Measurements from ENCODE around the gene SYAP1.

The SYAP1 gene

GRCh38 chrX:16705370-16705769, 14.0 kb upstream of the SYAP1 start:
- TF ChIP-seq, protein P1, sequence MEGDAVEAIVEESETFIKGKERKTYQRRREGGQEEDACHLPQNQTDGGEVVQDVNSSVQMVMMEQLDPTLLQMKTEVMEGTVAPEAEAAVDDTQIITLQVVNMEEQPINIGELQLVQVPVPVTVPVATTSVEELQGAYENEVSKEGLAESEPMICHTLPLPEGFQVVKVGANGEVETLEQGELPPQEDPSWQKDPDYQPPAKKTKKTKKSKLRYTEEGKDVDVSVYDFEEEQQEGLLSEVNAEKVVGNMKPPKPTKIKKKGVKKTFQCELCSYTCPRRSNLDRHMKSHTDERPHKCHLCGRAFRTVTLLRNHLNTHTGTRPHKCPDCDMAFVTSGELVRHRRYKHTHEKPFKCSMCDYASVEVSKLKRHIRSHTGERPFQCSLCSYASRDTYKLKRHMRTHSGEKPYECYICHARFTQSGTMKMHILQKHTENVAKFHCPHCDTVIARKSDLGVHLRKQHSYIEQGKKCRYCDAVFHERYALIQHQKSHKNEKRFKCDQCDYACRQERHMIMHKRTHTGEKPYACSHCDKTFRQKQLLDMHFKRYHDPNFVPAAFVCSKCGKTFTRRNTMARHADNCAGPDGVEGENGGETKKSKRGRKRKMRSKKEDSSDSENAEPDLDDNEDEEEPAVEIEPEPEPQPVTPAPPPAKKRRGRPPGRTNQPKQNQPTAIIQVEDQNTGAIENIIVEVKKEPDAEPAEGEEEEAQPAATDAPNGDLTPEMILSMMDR (IDR thresholded peaks at IDR 0.05; ENCODE audit: insufficient read depth, low read length, poor library complexity, severe bottlenecking) = no peak
- Histone ChIP-seq H3K27me3 (replicated peaks; ENCODE audit: control insufficient read depth, insufficient read depth, low read length) (no peaks in the 10 kb centered on the region), H3K36me3 (ENCODE audit: control insufficient read depth, insufficient read depth, low read length) (no peaks in the 10 kb centered on the region), H3K4me3 (replicated peaks; ENCODE audit: low read depth, low read length) (no peak overlapping the region)
- no peak for DNase-seq (ENCODE audit: extremely low read depth, insufficient read length)

- H3K36me3 ChIP-seq (ENCODE audit: control insufficient read depth, insufficient read depth, low read length) = no peaks in the 10 kb centered on the region
- H3K27me3 ChIP-seq (replicated peaks; ENCODE audit: control insufficient read depth, insufficient read depth, low read length) = no peaks in the 10 kb centered on the region
- no peak for DNase-seq (ENCODE audit: extremely low read depth, insufficient read length)
- TF ChIP-seq, protein P1 (IDR thresholded peaks at IDR 0.05; ENCODE audit: insufficient read depth, low read length, poor library complexity, severe bottlenecking) = no peak
- no peak overlapping the region for H3K4me3 ChIP-seq (replicated peaks; ENCODE audit: low read depth, low read length)
These were observed 11.4 kb upstream of the SYAP1 start for GRCh38 chrX:16708016-16708415.

DNA sequence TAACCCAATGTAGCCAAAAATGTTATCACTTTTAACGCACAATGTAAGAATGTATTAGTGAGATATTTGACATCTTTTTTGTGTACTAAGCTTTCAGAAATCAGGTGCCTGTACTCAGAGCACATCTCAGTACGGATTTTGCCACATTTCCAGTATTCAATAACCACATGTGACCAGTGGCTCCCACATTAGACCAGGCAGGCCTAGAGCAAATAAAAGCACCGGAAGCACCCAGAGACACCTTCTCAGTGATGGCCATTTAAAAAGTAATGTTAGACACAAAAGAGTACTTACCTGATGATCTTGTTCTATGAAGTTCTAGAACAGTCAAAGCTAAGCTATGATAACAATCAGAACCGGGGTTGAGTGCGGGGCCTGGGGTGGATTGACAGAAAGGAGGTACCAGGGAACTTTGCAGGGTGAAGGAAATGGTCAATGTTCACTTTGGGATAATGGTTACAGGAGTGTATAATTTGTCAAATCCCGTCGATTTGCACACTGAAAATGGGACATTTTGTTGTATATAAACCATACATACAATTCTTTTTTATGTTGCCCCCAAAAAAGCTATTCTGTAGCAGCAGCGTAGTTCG, 8.1 kb upstream of the SYAP1 start:
- no peak for DNase-seq (ENCODE audit: extremely low read depth, insufficient read length)
- TF ChIP-seq, protein P1 (IDR thresholded peaks at IDR 0.05; ENCODE audit: insufficient read depth, low read length, poor library complexity, severe bottlenecking) = no peak
- H3K27me3 ChIP-seq (replicated peaks; ENCODE audit: control insufficient read depth, insufficient read depth, low read length) = no peaks in the 10 kb centered on the region
- H3K4me3 ChIP-seq (replicated peaks; ENCODE audit: low read depth, low read length) = peak overlapping the region; percentile 74
- no peaks in the 10 kb centered on the region for H3K36me3 ChIP-seq (ENCODE audit: control insufficient read depth, insufficient read depth, low read length)

GRCh38 chrX:16711893-16712547, 7.4 kb upstream of the SYAP1 start:
- peak; percentile 33 for DNase-seq (ENCODE audit: extremely low read depth, insufficient read length)
- TF ChIP-seq, protein P1 (IDR thresholded peaks at IDR 0.05; ENCODE audit: insufficient read depth, low read length, poor library complexity, severe bottlenecking) = no peak
- Histone ChIP-seq H3K4me3 (replicated peaks; ENCODE audit: low read depth, low read length) (peak overlapping the region; percentile 74), H3K27me3 (replicated peaks; ENCODE audit: control insufficient read depth, insufficient read depth, low read length) (no peaks in the 10 kb centered on the region), H3K36me3 (ENCODE audit: control insufficient read depth, insufficient read depth, low read length) (no peaks in the 10 kb centered on the region)

GRCh38 chrX:16712548-16713155, 6.8 kb upstream of the SYAP1 start, which contains the start of gene CTPS2:
TSS of gene CTPS2 (minus strand) at chrX:16712669. CDS start at chrX:16702902, 9,767 bp downstream.
- TF ChIP-seq, protein P1 (IDR thresholded peaks at IDR 0.05; ENCODE audit: insufficient read depth, low read length, poor library complexity, severe bottlenecking) = no peak
- Histone ChIP-seq H3K27me3 (replicated peaks; ENCODE audit: control insufficient read depth, insufficient read depth, low read length) (no peaks in the 10 kb centered on the region), H3K36me3 (ENCODE audit: control insufficient read depth, insufficient read depth, low read length) (no peaks in the 10 kb centered on the region), H3K4me3 (replicated peaks; ENCODE audit: low read depth, low read length) (peak within 1 kb of the TSS; percentile 74)
- DNase-seq (ENCODE audit: extremely low read depth, insufficient read length) = peak; percentile 79
